ENCODE data around the gene VPS72. TPM values are rescaled to one million over a fixed set of nuclear protein-coding genes. Genes with fewer than 3 reads are reported as not detected.

Gene VPS72
- total and polyA plus RNA-seq, 9 of the 15 experiments (the other 6 are each of a cell fraction or from before 2014, with no cell fraction given) = 7.2 to 131 (median 75.7) TPM

GRCh38 chr1:151197863-151198253, 7.9 kb upstream of the VPS72 start:
- Histone ChIP-seq H3K4me1 (replicated peaks in 1 of 2; ENCODE audit: control insufficient read depth in 2 of 2, insufficient read depth in 2 of 2, low read length in 2 of 2) (peaks cover 11 to 15% of the 10 kb centered on the region in 2 experiments; a peak in 4 of 5 replicates), H3K27me3 (ENCODE audit: control insufficient read depth in 2 of 2, insufficient read depth in 2 of 2, low read length in 2 of 2) (no peaks in the 10 kb centered on the region), H3K36me3 (ENCODE audit: control insufficient read depth, insufficient read depth, low read length) (peaks cover 12% of the 10 kb centered on the region; the same call in 2 of the 3 replicates), H3K9me1 (ENCODE audit: control insufficient read depth, insufficient read depth, low read length) (no peaks in the 10 kb centered on the region), H3K27ac (ENCODE audit: extremely low read depth, low read depth, low read length) (peak overlapping the region; percentile 81), H3K9ac (ENCODE audit: insufficient read depth in 1 of 2, low read depth in 2 of 2, low read length in 2 of 2) (peak overlapping the region; percentile 81 to 97; a peak in 3 of 4 replicates), H3K79me2 (ENCODE audit: control insufficient read depth, insufficient read depth, low read length) (peaks cover 36% of the 10 kb centered on the region), H3K9me3 (replicated peaks; ENCODE audit: control insufficient read depth, insufficient read depth, low read depth, low read length) (no peaks in the 10 kb centered on the region), H3K4me2 (ENCODE audit: insufficient read depth, low read length) (peak overlapping the region; percentile 83), H3K4me3 (peak overlapping the region; percentile 56), H2AFZ (ENCODE audit: low read depth, low read length) (peak overlapping the region; percentile 91), H4K20me1 (replicated peaks; ENCODE audit: control insufficient read depth, insufficient read depth, low read length) (no peaks in the 10 kb centered on the region)
- ATAC-seq (no peak; the same call in 2 of the 3 replicates), DNase-seq (ENCODE audit: extremely low read depth in 1 of 4, low spot score in 3 of 4) (peak in 1 of 4 experiments; percentile 38), FAIRE-seq (peak; percentile 26)
- CTCF ChIA-PET (ENCODE audit: low intra/inter-chr PET ratio) = interaction anchor here (1.5 kb wide), 1 partner anchor 57 kb away, joined by 3 read pairs; the partner anchor contains the start of gene PSMD4
- TSS peak; percentile 85 for BruUV-seq (replicated peaks)
- POLR2A ChIA-PET = no interaction called here
- intact Hi-C loops (cut with micrococcal nuclease) (loop anchor here (10.0 kb wide), 1 partner anchor 187 kb away; no protein-coding TSS in a partner anchor), in situ Hi-C loops (cut with MboI) (no loop called here)
- 17% methylated on average over 10 of the region's 10 CpGs for WGBS (ENCODE audit: insufficient coverage, low coverage, missing lambda C conversion rate)
- TF ChIP-seq ERF (CRISPR knock-in tag; IDR thresholded peaks at IDR 0.05) (no peak), CTCFL (IDR thresholded peaks at IDR 0.05; ENCODE audit: borderline replicate concordance, insufficient read depth, low read depth, low read length, poor library complexity, severe bottlenecking) (no peak), ARNT (IDR thresholded peaks at IDR 0.05) (no peak), NONO (IDR thresholded peaks at IDR 0.05; ENCODE audit: low read depth in 2 of 2, low read length in 1 of 2) (no peak), SMAD4 (CRISPR knock-in tag; conservative IDR thresholded peaks at IDR 0.05) (no peak), NFE2 (IDR thresholded peaks at IDR 0.05; ENCODE audit: low read depth) (no peak), RNF2 (IDR thresholded peaks at IDR 0.05) (no peak), CBFA2T3 (IDR thresholded peaks at IDR 0.05) (no peak), NFXL1 (CRISPR knock-in tag; IDR thresholded peaks at IDR 0.05) (no peak), RFX5 (IDR thresholded peaks at IDR 0.05; ENCODE audit: low read depth, low read length) (no peak)
- TF ChIP-seq, protein P1, sequence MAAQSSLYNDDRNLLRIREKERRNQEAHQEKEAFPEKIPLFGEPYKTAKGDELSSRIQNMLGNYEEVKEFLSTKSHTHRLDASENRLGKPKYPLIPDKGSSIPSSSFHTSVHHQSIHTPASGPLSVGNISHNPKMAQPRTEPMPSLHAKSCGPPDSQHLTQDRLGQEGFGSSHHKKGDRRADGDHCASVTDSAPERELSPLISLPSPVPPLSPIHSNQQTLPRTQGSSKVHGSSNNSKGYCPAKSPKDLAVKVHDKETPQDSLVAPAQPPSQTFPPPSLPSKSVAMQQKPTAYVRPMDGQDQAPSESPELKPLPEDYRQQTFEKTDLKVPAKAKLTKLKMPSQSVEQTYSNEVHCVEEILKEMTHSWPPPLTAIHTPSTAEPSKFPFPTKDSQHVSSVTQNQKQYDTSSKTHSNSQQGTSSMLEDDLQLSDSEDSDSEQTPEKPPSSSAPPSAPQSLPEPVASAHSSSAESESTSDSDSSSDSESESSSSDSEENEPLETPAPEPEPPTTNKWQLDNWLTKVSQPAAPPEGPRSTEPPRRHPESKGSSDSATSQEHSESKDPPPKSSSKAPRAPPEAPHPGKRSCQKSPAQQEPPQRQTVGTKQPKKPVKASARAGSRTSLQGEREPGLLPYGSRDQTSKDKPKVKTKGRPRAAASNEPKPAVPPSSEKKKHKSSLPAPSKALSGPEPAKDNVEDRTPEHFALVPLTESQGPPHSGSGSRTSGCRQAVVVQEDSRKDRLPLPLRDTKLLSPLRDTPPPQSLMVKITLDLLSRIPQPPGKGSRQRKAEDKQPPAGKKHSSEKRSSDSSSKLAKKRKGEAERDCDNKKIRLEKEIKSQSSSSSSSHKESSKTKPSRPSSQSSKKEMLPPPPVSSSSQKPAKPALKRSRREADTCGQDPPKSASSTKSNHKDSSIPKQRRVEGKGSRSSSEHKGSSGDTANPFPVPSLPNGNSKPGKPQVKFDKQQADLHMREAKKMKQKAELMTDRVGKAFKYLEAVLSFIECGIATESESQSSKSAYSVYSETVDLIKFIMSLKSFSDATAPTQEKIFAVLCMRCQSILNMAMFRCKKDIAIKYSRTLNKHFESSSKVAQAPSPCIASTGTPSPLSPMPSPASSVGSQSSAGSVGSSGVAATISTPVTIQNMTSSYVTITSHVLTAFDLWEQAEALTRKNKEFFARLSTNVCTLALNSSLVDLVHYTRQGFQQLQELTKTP (IDR thresholded peaks at IDR 0.05; ENCODE audit: low read depth in 1 of 2, partially characterized antibody in 2 of 2) = peak in 1 of 2 experiments; percentile 69
- TF ChIP-seq, protein P2, sequence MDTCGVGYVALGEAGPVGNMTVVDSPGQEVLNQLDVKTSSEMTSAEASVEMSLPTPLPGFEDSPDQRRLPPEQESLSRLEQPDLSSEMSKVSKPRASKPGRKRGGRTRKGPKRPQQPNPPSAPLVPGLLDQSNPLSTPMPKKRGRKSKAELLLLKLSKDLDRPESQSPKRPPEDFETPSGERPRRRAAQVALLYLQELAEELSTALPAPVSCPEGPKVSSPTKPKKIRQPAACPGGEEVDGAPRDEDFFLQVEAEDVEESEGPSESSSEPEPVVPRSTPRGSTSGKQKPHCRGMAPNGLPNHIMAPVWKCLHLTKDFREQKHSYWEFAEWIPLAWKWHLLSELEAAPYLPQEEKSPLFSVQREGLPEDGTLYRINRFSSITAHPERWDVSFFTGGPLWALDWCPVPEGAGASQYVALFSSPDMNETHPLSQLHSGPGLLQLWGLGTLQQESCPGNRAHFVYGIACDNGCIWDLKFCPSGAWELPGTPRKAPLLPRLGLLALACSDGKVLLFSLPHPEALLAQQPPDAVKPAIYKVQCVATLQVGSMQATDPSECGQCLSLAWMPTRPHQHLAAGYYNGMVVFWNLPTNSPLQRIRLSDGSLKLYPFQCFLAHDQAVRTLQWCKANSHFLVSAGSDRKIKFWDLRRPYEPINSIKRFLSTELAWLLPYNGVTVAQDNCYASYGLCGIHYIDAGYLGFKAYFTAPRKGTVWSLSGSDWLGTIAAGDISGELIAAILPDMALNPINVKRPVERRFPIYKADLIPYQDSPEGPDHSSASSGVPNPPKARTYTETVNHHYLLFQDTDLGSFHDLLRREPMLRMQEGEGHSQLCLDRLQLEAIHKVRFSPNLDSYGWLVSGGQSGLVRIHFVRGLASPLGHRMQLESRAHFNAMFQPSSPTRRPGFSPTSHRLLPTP (IDR thresholded peaks at IDR 0.05; ENCODE audit: borderline replicate concordance, extremely low read depth, insufficient read length) = no peak

Data from K562 (cell line).